HepG2 (cell line): Measurements from ENCODE around the gene RAB3D. TPM values are rescaled to one million over a fixed set of nuclear protein-coding genes. Genes with fewer than 3 reads are reported as not detected.

Experiments used
- CSRNP2 ChIP-seq: sonication (generic); formaldehyde crosslinking; conservative IDR thresholded peaks from 2 replicates; pipeline ENCODE4 v1.8.0; 2022; ENCODE audit warnings: low read depth, missing genetic modification reagents
- FOSL1 ChIP-seq: sonication (generic); formaldehyde crosslinking; IDR thresholded peaks from 2 replicates; pipeline ENCODE4 v1.9.0; 2021; ENCODE audit warnings: missing genetic modification reagents, borderline replicate concordance
- FOXA1 ChIP-seq, 2 experiments: fragments of 450-650 bp in 1 of 2; sonication (generic) in 1 of 2; formaldehyde crosslinking in 1 of 2; IDR thresholded peaks; 2 replicates each; pipeline versions ENCODE4 v1.4.0 to v1.6.1; 2016 to 2020; ENCODE audit warnings: missing genetic modification reagents in 1 of 2
- FOXP4 ChIP-seq: sonication (generic); formaldehyde crosslinking; IDR thresholded peaks from 2 replicates; pipeline ENCODE4 v1.4.0; 2020; ENCODE audit warnings: missing genetic modification reagents
- GATAD2A ChIP-seq: IDR thresholded peaks from 2 replicates; pipeline ENCODE4 v1.6.1; 2016
- TSC22D2 ChIP-seq: sonication (generic); formaldehyde crosslinking; IDR thresholded peaks from 2 replicates; pipeline ENCODE4 v1.5.1; 2020; ENCODE audit warnings: missing genetic modification reagents, mild to moderate bottlenecking, borderline replicate concordance
- YEATS2 ChIP-seq: sonication (generic); formaldehyde crosslinking; IDR thresholded peaks from 2 replicates; pipeline ENCODE4 v1.4.0; 2020; ENCODE audit warnings: missing genetic modification reagents, borderline replicate concordance
- YY1 ChIP-seq: IDR thresholded peaks from 2 replicates; pipeline ENCODE4 v1.6.1; 2011; ENCODE audit warnings: low read length, low read depth, moderate library complexity, mild to moderate bottlenecking; ENCODE audit not compliant: insufficient read depth, insufficient replicate concordance
- ZNF180 ChIP-seq: sonication (generic); formaldehyde crosslinking; IDR thresholded peaks from 2 replicates; pipeline ENCODE4 v1.4.0; 2020; ENCODE audit warnings: low read depth, missing genetic modification reagents, borderline replicate concordance
- ZNF232 ChIP-seq: sonication (generic); formaldehyde crosslinking; IDR thresholded peaks from 2 replicates; pipeline ENCODE4 v1.4.0; 2020; ENCODE audit warnings: missing genetic modification reagents, borderline replicate concordance
- ZNF704 ChIP-seq: sonication (generic); formaldehyde crosslinking; IDR thresholded peaks from 2 replicates; pipeline ENCODE4 v1.8.1; 2023; ENCODE audit warnings: mild to moderate bottlenecking, inconsistent platforms, moderate library complexity, missing genetic modification reagents, borderline replicate concordance
- ZSCAN22 ChIP-seq: sonication (generic); formaldehyde crosslinking; IDR thresholded peaks from 2 replicates; pipeline ENCODE4 v1.4.0; 2020; ENCODE audit warnings: mild to moderate bottlenecking, missing genetic modification reagents
- polyA plus RNA-seq, 8 experiments: library from polyadenylated mRNA; depleted of rRNA in 3 of 8; stranded (reverse) in 7 of 8; unstranded in 1 of 8; fragments of >200 nt; fragmentation: Illumina TruSeq in 4 of 8; extraction: Trizol in 4 of 8; gene quantifications; 2 replicates each; pipeline versions ENCODE4 v1.2.1 to v1.2.3, GENCODE V29; 2011 to 2016; ENCODE audit warnings: low read depth in 4 of 8, missing spikeins in 1 of 8, mixed read lengths in 1 of 8; ENCODE audit not compliant: insufficient read depth in 1 of 8
- total RNA-seq, 5 experiments: library from RNA; depleted of rRNA; stranded (reverse); fragments of >200 nt; fragmentation: Illumina TruSeq; extraction: Trizol; gene quantifications; 2 replicates each; pipeline ENCODE4 v1.2.3, GENCODE V29; 2016; ENCODE audit warnings: low read depth in 1 of 5
- TF ChIP-seq, protein P1 (sequence below): sonication (generic); formaldehyde crosslinking; conservative IDR thresholded peaks from 2 replicates; pipeline ENCODE4 v1.8.1; 2023; ENCODE audit warnings: missing genetic modification reagents
- TF ChIP-seq, protein P2 (sequence below), 2 experiments: sonication (generic) in 1 of 2; formaldehyde crosslinking in 1 of 2; IDR thresholded peaks; 2 replicates each; pipeline versions ENCODE4 v1.6.1 to v1.9.0; 2014 to 2022; ENCODE audit warnings: antibody characterized with exemption in 1 of 2, borderline replicate concordance in 1 of 2, inconsistent platforms in 1 of 2, low read depth in 1 of 2, missing genetic modification reagents in 1 of 2

The RAB3D gene
- total and polyA plus RNA-seq, 2 of the 13 experiments (the other 11 are each of a cell fraction or from before 2014, with no cell fraction given): 2.0 to 16.1 TPM

DNA sequence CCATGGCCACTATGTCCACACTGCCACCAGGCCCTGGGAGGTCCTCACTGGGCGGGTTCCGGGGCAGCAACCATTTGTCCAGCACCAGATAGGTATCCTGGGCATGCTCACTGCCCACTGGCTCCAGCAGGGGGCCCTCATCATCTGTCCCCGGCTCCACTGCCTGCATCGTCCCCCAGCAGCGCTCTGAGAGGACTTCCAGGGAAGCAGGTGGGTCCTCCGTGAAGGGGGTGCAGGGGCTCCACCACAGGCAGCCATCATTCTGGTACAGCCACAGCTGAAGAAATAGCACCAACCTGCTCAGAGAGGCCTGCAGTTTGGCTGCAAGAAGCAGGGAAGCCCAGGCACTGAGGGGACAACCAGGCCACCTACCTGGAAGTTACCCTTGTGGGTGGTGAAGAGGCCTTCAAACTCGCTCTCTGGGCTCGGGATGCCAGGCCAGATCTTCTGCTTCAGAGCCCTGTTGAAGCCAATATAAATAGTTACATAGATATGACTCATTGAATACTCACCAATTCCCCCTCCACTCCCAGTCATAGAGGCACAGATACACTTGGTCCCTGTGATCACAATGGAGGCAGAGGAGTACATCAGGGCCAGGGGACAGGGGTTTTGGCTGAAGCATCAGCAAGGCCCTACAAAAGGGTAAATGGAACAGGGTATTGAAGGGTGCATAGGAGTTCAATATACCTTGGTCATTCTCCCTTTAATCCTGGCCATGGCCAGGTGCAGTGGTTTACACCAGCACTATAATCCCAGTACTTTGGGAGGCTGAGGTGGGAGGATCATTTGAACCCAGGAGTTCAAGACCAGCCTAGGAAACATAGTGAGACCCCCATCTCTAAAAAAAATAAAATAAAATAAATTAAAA is 39.1 kb upstream of the RAB3D start (continued):
- TF ChIP-seq ZNF232 (CRISPR knock-in tag): no peak
- TF ChIP-seq, protein P1, sequence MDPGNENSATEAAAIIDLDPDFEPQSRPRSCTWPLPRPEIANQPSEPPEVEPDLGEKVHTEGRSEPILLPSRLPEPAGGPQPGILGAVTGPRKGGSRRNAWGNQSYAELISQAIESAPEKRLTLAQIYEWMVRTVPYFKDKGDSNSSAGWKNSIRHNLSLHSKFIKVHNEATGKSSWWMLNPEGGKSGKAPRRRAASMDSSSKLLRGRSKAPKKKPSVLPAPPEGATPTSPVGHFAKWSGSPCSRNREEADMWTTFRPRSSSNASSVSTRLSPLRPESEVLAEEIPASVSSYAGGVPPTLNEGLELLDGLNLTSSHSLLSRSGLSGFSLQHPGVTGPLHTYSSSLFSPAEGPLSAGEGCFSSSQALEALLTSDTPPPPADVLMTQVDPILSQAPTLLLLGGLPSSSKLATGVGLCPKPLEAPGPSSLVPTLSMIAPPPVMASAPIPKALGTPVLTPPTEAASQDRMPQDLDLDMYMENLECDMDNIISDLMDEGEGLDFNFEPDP (CRISPR knock-in tag): no peak
- no peak for TF ChIP-seq FOSL1 (CRISPR knock-in tag)
- TF ChIP-seq FOXP4: no peak
- no peak for TF ChIP-seq ZNF704
- TF ChIP-seq, protein P2, sequence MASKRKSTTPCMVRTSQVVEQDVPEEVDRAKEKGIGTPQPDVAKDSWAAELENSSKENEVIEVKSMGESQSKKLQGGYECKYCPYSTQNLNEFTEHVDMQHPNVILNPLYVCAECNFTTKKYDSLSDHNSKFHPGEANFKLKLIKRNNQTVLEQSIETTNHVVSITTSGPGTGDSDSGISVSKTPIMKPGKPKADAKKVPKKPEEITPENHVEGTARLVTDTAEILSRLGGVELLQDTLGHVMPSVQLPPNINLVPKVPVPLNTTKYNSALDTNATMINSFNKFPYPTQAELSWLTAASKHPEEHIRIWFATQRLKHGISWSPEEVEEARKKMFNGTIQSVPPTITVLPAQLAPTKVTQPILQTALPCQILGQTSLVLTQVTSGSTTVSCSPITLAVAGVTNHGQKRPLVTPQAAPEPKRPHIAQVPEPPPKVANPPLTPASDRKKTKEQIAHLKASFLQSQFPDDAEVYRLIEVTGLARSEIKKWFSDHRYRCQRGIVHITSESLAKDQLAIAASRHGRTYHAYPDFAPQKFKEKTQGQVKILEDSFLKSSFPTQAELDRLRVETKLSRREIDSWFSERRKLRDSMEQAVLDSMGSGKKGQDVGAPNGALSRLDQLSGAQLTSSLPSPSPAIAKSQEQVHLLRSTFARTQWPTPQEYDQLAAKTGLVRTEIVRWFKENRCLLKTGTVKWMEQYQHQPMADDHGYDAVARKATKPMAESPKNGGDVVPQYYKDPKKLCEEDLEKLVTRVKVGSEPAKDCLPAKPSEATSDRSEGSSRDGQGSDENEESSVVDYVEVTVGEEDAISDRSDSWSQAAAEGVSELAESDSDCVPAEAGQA (IDR thresholded peaks at IDR 0.05; ENCODE audit: low read depth): no peak
- TF ChIP-seq, protein P2 (CRISPR knock-in tag; IDR thresholded peaks at IDR 0.05; ENCODE audit: borderline replicate concordance): no peak
- TF ChIP-seq ZSCAN22 (CRISPR knock-in tag): no peak
- no peak; the same call in 1 of the 2 replicates for TF ChIP-seq GATAD2A (CRISPR knock-in tag)
- TF ChIP-seq FOXA1 (IDR thresholded peaks at IDR 0.05): no peak
- TF ChIP-seq FOXA1 (CRISPR knock-in tag; IDR thresholded peaks at IDR 0.05): no peak
- no peak for TF ChIP-seq ZNF180
- TF ChIP-seq YY1: no peak
- TF ChIP-seq YEATS2: no peak
- no peak for TF ChIP-seq TSC22D2 (CRISPR knock-in tag)
- no peak for TF ChIP-seq CSRNP2 (CRISPR knock-in tag)
